GM19438 (cell line): Measurements from ENCODE around the gene SPA17.

Source experiments
- ATAC-seq: cut with Tn5 transposase; IDR thresholded peaks from one replicate; pipeline ENCODE4 v1.9.1; 2021; ENCODE audit warnings: low read depth; ENCODE audit not compliant: unreplicated experiment

The SPA17 gene

GRCh38 chr11:124719534-124719933, 45.8 kb downstream of the SPA17 start:
- ATAC-seq = no peak

- ATAC-seq = no peak
Observed at GRCh38 chr11:124722176-124722575, 48.5 kb downstream of the SPA17 start.

- ATAC-seq = peak; percentile 95
Observed at GRCh38 chr11:124724979-124725718, 51.4 kb downstream of the SPA17 start.

GRCh38 chr11:124725719-124726105, 52.0 kb downstream of the SPA17 start:
- ATAC-seq = peak; percentile 10

GRCh38 chr11:124727474-124727873, 53.8 kb downstream of the SPA17 start:
- no peak for ATAC-seq

GRCh38 chr11:124728134-124728533, 54.4 kb downstream of the SPA17 start:
- no peak for ATAC-seq

GRCh38 chr11:124729571-124729970, 55.9 kb downstream of the SPA17 start:
- ATAC-seq = no peak

GRCh38 chr11:124732230-124732629, 58.5 kb downstream of the SPA17 start:
- ATAC-seq = no peak

GRCh38 chr11:124736736-124737135, 63.0 kb downstream of the SPA17 start:
- no peak for ATAC-seq

- no peak for ATAC-seq
Observed at GRCh38 chr11:124737638-124738305, 64.1 kb downstream of the SPA17 start.

GRCh38 chr11:124738713-124739478, 65.2 kb downstream of the SPA17 start:
- no peak for ATAC-seq

GRCh38 chr11:124739479-124740276, 66.0 kb downstream of the SPA17 start, which contains the start of gene NRGN:
Gene NRGN (plus strand): TSS chr11:124739942. CDS start chr11:124740085, 143 bp downstream.
- peak; percentile 96 for ATAC-seq

GRCh38 chr11:124740277-124740882, 66.7 kb downstream of the SPA17 start:
- ATAC-seq = peak; percentile 48

- ATAC-seq = no peak
Observed at GRCh38 chr11:124742555-124742954, 68.9 kb downstream of the SPA17 start.

GRCh38 chr11:124743050-124743449, 69.3 kb downstream of the SPA17 start:
- ATAC-seq = no peak

GRCh38 chr11:124745270-124745834, 71.6 kb downstream of the SPA17 start:
- ATAC-seq = no peak

GRCh38 chr11:124745835-124746620, 72.3 kb downstream of the SPA17 start:
- peak; percentile 35 for ATAC-seq

GRCh38 chr11:124746621-124747243, 73.0 kb downstream of the SPA17 start:
- ATAC-seq = peak; percentile 94
